Erythroblast (primary cell): Measurements from ENCODE around the gene PPP1R36.

Experiments
- GATA1 ChIP-seq: IDR thresholded peaks from 2 replicates; pipeline ENCODE4 v1.6.1; 2011; ENCODE audit warnings: low read depth, mild to moderate bottlenecking, control low read depth, low read length, moderate library complexity
- POLR2A ChIP-seq: IDR thresholded peaks from 2 replicates; pipeline ENCODE4 v1.6.1; 2011; ENCODE audit warnings: mild to moderate bottlenecking, low read length

DNA sequence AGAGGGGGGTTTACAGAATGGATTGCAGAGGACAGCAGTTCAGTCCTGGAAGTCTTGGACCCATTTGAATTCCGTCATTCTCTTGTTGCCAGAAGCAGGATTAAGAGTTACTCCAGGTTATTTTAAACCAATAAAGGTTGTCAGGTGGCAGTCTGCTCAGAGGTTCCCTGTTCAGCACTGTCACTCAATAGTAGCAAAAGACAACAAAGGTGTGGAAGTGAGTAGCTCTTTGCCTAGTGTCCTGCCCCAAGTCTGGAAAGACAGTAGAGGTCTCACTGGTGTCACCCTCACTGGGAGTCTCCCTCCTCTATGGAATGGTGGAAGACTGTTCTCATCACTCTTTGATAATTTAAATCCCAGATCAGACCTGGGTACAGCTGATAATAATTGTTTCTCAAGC, 81.0 kb downstream of the PPP1R36 start:
- no peak for TF ChIP-seq POLR2A
- no peak for TF ChIP-seq GATA1
